ENCODE measurements around the gene CDA. TPM values are rescaled to one million over a fixed set of nuclear protein-coding genes. Genes with fewer than 3 reads are reported as not detected.

Gene CDA
- total and polyA plus RNA-seq, 10 of the 15 experiments (the other 5 are each of a cell fraction or from before 2014, with no cell fraction given): not detected

GRCh38 chr1:20594746-20595145 is 5.8 kb downstream of the CDA start:
- Histone ChIP-seq H3K9me3 (replicated peaks; ENCODE audit: control insufficient read depth, insufficient read depth, low read length) (no peaks in the 10 kb centered on the region), H2AFZ (ENCODE audit: control insufficient read depth, low read depth, low read length) (no peak overlapping the region), H3K4me2 (ENCODE audit: control insufficient read depth, insufficient read depth) (no peak overlapping the region), H3K27ac (ENCODE audit: control insufficient read depth, insufficient read depth) (no peak overlapping the region), H3K27me3 (replicated peaks in 1 of 2; ENCODE audit: control insufficient read depth in 2 of 2, insufficient read depth in 2 of 2, low read length in 1 of 2) (peaks cover under 1 to 2% of the 10 kb centered on the region in 2 experiments), H3K4me1 (ENCODE audit: control insufficient read depth, insufficient read depth, low read length) (no peaks in the 10 kb centered on the region), H3K4me3 (no peak overlapping the region), H4K20me1 (ENCODE audit: control insufficient read depth, insufficient read depth) (no peaks in the 10 kb centered on the region), H3K36me3 (ENCODE audit: control insufficient read depth in 2 of 2, insufficient read depth in 2 of 2, low read length in 1 of 2) (no peaks in the 10 kb centered on the region), H3K9ac (ENCODE audit: control insufficient read depth, insufficient read depth, low read length) (no peak overlapping the region), H3K79me2 (ENCODE audit: control insufficient read depth, insufficient read depth, low read length) (no peaks in the 10 kb centered on the region)
- BruUV-seq (replicated peaks): no TSS peak
- no peak for DNase-seq (ENCODE audit: low read depth, low spot score)
- FAIRE-seq: no peak
- in situ Hi-C loops (cut with MboI): no loop called here
- TF ChIP-seq EED (IDR thresholded peaks at IDR 0.05; ENCODE audit: low read depth) (no peak), RCOR1 (conservative IDR thresholded peaks at IDR 0.05; ENCODE audit: low read depth, low read length) (no peak), SMAD5 (IDR thresholded peaks at IDR 0.05; ENCODE audit: low read depth) (no peak), KDM1A (IDR thresholded peaks at IDR 0.05; ENCODE audit: borderline replicate concordance) (no peak), NKRF (conservative IDR thresholded peaks at IDR 0.05) (no peak), POLR2AphosphoS5 (IDR thresholded peaks at IDR 0.05; ENCODE audit: low read length) (no peak), SMARCA5 (IDR thresholded peaks at IDR 0.05) (no peak), E2F8 (IDR thresholded peaks at IDR 0.05; ENCODE audit: low read depth, partially characterized antibody) (no peak), ZBED1 (IDR thresholded peaks at IDR 0.05; ENCODE audit: borderline replicate concordance) (no peak)
- intact Hi-C loops (cut with micrococcal nuclease; ENCODE audit: unreplicated experiment): no loop called here
- ATAC-seq: no peak
- ChIA-PET CTCF (interaction anchor here (0.8 to 1.0 kb wide), 2 partner anchors 39 to 71 kb away, joined by 3 to 4 read pairs; no protein-coding TSS in a partner anchor), SMC1A (ENCODE audit: uncharacterized antibody, unreplicated experiment) (no interaction called here), POLR2A (no interaction called here), RAD21 (ENCODE audit: unreplicated experiment) (no interaction called here)
- 46% methylated on average over 11 of the region's 14 CpGs for WGBS (ENCODE audit: insufficient coverage, insufficient replicate concordance, low lambda C conversion rate, missing lambda C conversion rate)
